GM21619 (cell line): Measurements from ENCODE around the gene FOXP1.

Experiments used
- ATAC-seq: cut with Tn5 transposase; IDR thresholded peaks from one replicate; pipeline ENCODE4 v1.9.1; 2021; ENCODE audit not compliant: unreplicated experiment

FOXP1 gene

GRCh38 chr3:71565316-71565715, 18.2 kb downstream of the FOXP1 start:
- no peak for ATAC-seq

- no peak for ATAC-seq
Observed at GRCh38 chr3:71564361-71564760, 19.2 kb downstream of the FOXP1 start.

- peak; percentile 87 for ATAC-seq
Observed at GRCh38 chr3:71563827-71564226, 19.7 kb downstream of the FOXP1 start.

GRCh38 chr3:71562938-71563337, 20.6 kb downstream of the FOXP1 start:
- ATAC-seq: no peak

GRCh38 chr3:71560665-71561064, 22.9 kb downstream of the FOXP1 start:
- no peak for ATAC-seq

GRCh38 chr3:71559578-71560162, 23.9 kb downstream of the FOXP1 start:
- ATAC-seq: no peak

- no peak for ATAC-seq
Observed at GRCh38 chr3:71559021-71559420, 24.5 kb downstream of the FOXP1 start.

GRCh38 chr3:71554649-71555048, 28.9 kb downstream of the FOXP1 start:
- peak; percentile 59 for ATAC-seq

- no peak for ATAC-seq
Observed at GRCh38 chr3:71551311-71551919, 32.1 kb downstream of the FOXP1 start.

GRCh38 chr3:71549951-71550350, 33.6 kb downstream of the FOXP1 start:
- no peak for ATAC-seq

- peak; percentile 96 for ATAC-seq
Observed at GRCh38 chr3:71548705-71549384, 34.7 kb downstream of the FOXP1 start.

- no peak for ATAC-seq
Observed at GRCh38 chr3:71547249-71548198, 36.0 kb downstream of the FOXP1 start.

GRCh38 chr3:71546821-71547220, 36.7 kb downstream of the FOXP1 start:
- ATAC-seq: no peak

GRCh38 chr3:71545330-71545729, 38.2 kb downstream of the FOXP1 start:
- ATAC-seq: no peak

GRCh38 chr3:71543371-71544016, 40.0 kb downstream of the FOXP1 start:
- no peak for ATAC-seq

GRCh38 chr3:71542521-71543370, 40.8 kb downstream of the FOXP1 start:
- peak; percentile 64 for ATAC-seq

GRCh38 chr3:71541313-71541712, 42.2 kb downstream of the FOXP1 start:
- ATAC-seq: no peak

GRCh38 chr3:71537211-71537611, 46.3 kb downstream of the FOXP1 start:
- no peak for ATAC-seq

- no peak for ATAC-seq
Observed at GRCh38 chr3:71536376-71536965, 47.1 kb downstream of the FOXP1 start.

GRCh38 chr3:71533588-71533987, 49.9 kb downstream of the FOXP1 start:
- ATAC-seq: no peak
